ENCODE data around the gene GSS.
"Not testable (repeated sequence)": the region's sequence is repeated elsewhere in the genome, so short reads cannot be mapped to it uniquely, and the experiment has no call there.

GSS gene

GRCh38 chr20:34915131-34915530 is 40.5 kb downstream of the GSS start:
- Histone ChIP-seq H3K27me3 (ENCODE audit: insufficient read depth, low read length) (no peaks in the 10 kb centered on the region), H3K9me3 (ENCODE audit: insufficient read depth, low read depth, low read length) (no peaks in the 10 kb centered on the region), H3K9ac (ENCODE audit: low read depth, low read length) (no peak overlapping the region), H3K4me3 (ENCODE audit: low read length) (no peak overlapping the region), H3K36me3 (ENCODE audit: insufficient read depth, low read depth, low read length) (no peaks in the 10 kb centered on the region), H3K27ac (ENCODE audit: low read length) (no peak overlapping the region), H3K4me1 (ENCODE audit: insufficient read depth, low read length) (no peaks in the 10 kb centered on the region)

DNA sequence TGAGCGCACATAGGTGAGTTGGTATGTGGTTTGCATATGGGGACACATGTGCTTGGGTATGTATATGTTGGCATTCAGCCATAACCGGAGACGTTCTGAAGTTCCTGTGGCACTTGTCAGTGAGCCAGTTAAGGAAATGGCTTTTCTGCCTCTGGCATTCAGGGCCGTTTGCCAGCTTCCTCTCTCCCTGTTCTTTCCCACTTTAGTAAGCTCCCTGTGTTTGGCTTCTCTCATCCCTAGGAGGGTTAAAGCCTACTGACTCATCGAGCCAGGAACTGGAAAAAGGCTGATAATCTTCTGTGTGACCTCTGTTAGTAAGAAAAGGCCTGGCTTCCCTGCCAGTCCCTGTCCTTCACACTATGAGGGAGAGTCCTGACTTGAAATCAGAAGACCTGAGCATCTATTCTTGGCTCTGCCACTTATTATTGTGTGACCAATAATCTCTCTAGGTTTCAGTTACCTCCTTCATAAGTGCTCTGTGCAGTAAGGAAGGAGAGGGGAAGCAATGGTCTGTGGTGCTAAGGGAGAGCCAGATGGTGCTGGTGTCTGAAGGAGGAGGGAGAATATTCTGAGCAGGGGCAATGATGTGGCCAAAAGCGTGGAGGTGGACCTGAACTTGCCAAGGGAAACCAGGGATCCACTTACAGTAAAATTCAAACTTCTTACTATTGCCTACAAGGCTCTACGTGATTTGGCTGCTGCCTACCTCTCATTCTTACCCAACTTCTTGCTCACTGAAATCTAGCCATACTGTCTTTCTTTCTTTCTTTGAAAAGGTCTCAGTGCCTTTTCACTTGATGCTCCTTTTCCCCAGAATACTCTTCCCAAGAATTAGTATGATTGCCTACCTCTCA is 47.8 kb downstream of the GSS start:
- H3K27ac ChIP-seq (ENCODE audit: low read length): no peak overlapping the region

DNA sequence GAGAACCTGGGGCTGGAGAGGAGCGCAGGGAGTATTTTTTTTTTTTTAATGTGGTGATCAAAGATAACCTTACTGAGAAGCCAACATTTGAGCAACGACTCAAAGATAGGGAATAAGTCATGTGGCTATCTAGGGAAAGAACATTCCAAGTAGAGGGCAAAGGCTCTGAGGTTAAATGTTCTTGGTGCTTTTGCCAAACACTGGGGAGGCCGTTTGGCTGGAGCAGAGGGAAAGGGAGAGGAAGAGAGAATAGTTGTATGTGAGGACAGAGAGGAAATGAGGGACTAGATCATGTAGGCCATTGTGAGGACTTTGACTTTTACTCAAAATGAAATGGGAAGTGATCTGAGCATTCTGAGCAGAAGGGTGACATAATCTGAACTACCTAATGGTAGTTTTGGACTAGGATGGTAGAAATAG is 51.4 kb downstream of the GSS start:
- Histone ChIP-seq H3K4me3 (ENCODE audit: low read length) (no peak overlapping the region), H3K36me3 (ENCODE audit: insufficient read depth, low read depth, low read length) (no peaks in the 10 kb centered on the region), H3K27ac (ENCODE audit: low read length) (no peak overlapping the region), H3K9me3 (ENCODE audit: insufficient read depth, low read depth, low read length) (no peaks in the 10 kb centered on the region), H3K9ac (ENCODE audit: low read depth, low read length) (no peak overlapping the region), H3K27me3 (ENCODE audit: insufficient read depth, low read length) (no peaks in the 10 kb centered on the region), H3K4me1 (ENCODE audit: insufficient read depth, low read length) (no peaks in the 10 kb centered on the region)

More for the DNA sequence above, 47.8 kb downstream of the GSS start:
- Histone ChIP-seq H3K9ac (ENCODE audit: low read depth, low read length) (no peak overlapping the region), H3K4me3 (ENCODE audit: low read length) (no peak overlapping the region), H3K4me1 (ENCODE audit: insufficient read depth, low read length) (no peaks in the 10 kb centered on the region), H3K9me3 (ENCODE audit: insufficient read depth, low read depth, low read length) (no peaks in the 10 kb centered on the region), H3K36me3 (ENCODE audit: insufficient read depth, low read depth, low read length) (no peaks in the 10 kb centered on the region), H3K27me3 (ENCODE audit: insufficient read depth, low read length) (no peaks in the 10 kb centered on the region)

- H3K4me1 ChIP-seq (ENCODE audit: insufficient read depth, low read length); H3K9me3 ChIP-seq (ENCODE audit: insufficient read depth, low read depth, low read length); H3K36me3 ChIP-seq (ENCODE audit: insufficient read depth, low read depth, low read length); H3K27me3 ChIP-seq (ENCODE audit: insufficient read depth, low read length); H3K27ac ChIP-seq (ENCODE audit: low read length); H3K4me3 ChIP-seq (ENCODE audit: low read length); H3K9ac ChIP-seq (ENCODE audit: low read depth, low read length): not testable (repeated sequence)
These were observed 56.9 kb downstream of the GSS start for GRCh38 chr20:34898731-34899130.

DNA sequence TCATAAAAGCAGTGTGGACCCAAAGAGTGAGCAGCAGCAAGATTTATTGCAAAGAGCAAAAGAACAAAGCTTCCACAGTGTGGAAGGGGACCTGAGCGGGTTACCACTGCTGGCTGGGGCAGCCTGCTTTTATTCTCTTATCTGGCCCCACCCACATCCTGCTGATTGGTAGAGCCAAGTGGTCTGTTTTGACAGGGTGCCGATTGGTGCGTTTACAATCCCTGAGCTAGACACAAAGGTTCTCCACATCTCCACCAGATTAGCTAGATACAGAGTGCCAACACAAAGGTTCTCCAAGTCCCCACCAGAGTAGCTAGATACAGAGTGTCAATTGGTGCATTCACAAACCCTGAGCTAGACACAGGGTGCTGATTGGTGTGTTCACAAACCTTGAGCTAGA is 57.5 kb downstream of the GSS start:
- not testable (repeated sequence) for H3K36me3 ChIP-seq (ENCODE audit: insufficient read depth, low read depth, low read length); H3K9ac ChIP-seq (ENCODE audit: low read depth, low read length); H3K27ac ChIP-seq (ENCODE audit: low read length); H3K4me1 ChIP-seq (ENCODE audit: insufficient read depth, low read length); H3K4me3 ChIP-seq (ENCODE audit: low read length); H3K9me3 ChIP-seq (ENCODE audit: insufficient read depth, low read depth, low read length); H3K27me3 ChIP-seq (ENCODE audit: insufficient read depth, low read length)

GRCh38 chr20:34896086-34896621 is 59.5 kb downstream of the GSS start:
- no peak overlapping the region for H3K27ac ChIP-seq (ENCODE audit: low read length)
- no peaks in the 10 kb centered on the region for H3K4me1 ChIP-seq (ENCODE audit: insufficient read depth, low read length)
- H3K9me3 ChIP-seq (ENCODE audit: insufficient read depth, low read depth, low read length): no peaks in the 10 kb centered on the region
- H3K27me3 ChIP-seq (ENCODE audit: insufficient read depth, low read length): no peaks in the 10 kb centered on the region
- no peaks in the 10 kb centered on the region for H3K36me3 ChIP-seq (ENCODE audit: insufficient read depth, low read depth, low read length)
- no peak overlapping the region for H3K4me3 ChIP-seq (ENCODE audit: low read length)
- H3K9ac ChIP-seq (ENCODE audit: low read depth, low read length): no peak overlapping the region

DNA sequence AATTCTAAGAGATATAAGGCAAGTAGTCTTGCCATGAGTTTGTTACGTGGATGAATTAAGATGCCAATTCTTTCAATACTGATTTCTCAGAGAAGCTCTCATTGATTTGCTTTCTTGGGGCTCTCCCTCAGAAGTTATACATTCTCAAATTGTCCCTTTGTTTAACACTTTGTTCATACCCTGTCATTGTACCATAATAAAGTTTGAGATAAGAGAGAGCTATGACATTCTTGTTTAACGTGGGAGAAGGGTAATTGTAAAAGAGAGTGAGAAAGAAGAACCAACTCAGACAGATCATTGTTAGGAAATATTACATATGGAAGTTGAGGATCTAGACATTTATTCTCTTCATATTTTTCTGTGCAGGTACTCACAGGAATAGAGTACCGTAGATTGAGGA is 60.1 kb downstream of the GSS start:
- Histone ChIP-seq H3K27ac (ENCODE audit: low read length) (no peak overlapping the region), H3K4me3 (ENCODE audit: low read length) (no peak overlapping the region), H3K27me3 (ENCODE audit: insufficient read depth, low read length) (no peaks in the 10 kb centered on the region), H3K36me3 (ENCODE audit: insufficient read depth, low read depth, low read length) (no peaks in the 10 kb centered on the region), H3K9me3 (ENCODE audit: insufficient read depth, low read depth, low read length) (no peaks in the 10 kb centered on the region), H3K9ac (ENCODE audit: low read depth, low read length) (no peak overlapping the region), H3K4me1 (ENCODE audit: insufficient read depth, low read length) (no peaks in the 10 kb centered on the region)

- Histone ChIP-seq H3K4me1 (ENCODE audit: insufficient read depth, low read length) (no peaks in the 10 kb centered on the region), H3K27me3 (ENCODE audit: insufficient read depth, low read length) (no peaks in the 10 kb centered on the region), H3K9ac (ENCODE audit: low read depth, low read length) (no peak overlapping the region), H3K27ac (ENCODE audit: low read length) (no peak overlapping the region), H3K36me3 (ENCODE audit: insufficient read depth, low read depth, low read length) (no peaks in the 10 kb centered on the region), H3K4me3 (ENCODE audit: low read length) (no peak overlapping the region), H3K9me3 (ENCODE audit: insufficient read depth, low read depth, low read length) (no peaks in the 10 kb centered on the region)
These were observed 60.9 kb downstream of the GSS start for GRCh38 chr20:34894723-34895122.

GRCh38 chr20:34892671-34893070 is 62.9 kb downstream of the GSS start:
- Histone ChIP-seq H3K36me3 (ENCODE audit: insufficient read depth, low read depth, low read length) (no peaks in the 10 kb centered on the region), H3K4me3 (ENCODE audit: low read length) (no peak overlapping the region), H3K9ac (ENCODE audit: low read depth, low read length) (no peak overlapping the region), H3K27ac (ENCODE audit: low read length) (no peak overlapping the region), H3K27me3 (ENCODE audit: insufficient read depth, low read length) (no peaks in the 10 kb centered on the region), H3K9me3 (ENCODE audit: insufficient read depth, low read depth, low read length) (no peaks in the 10 kb centered on the region), H3K4me1 (ENCODE audit: insufficient read depth, low read length) (no peaks in the 10 kb centered on the region)

- no peaks in the 10 kb centered on the region for H3K36me3 ChIP-seq (ENCODE audit: insufficient read depth, low read depth, low read length)
- no peak overlapping the region for H3K27ac ChIP-seq (ENCODE audit: low read length)
- no peak overlapping the region for H3K9ac ChIP-seq (ENCODE audit: low read depth, low read length)
These were observed 64.2 kb downstream of the GSS start for GRCh38 chr20:34891166-34892062.

DNA sequence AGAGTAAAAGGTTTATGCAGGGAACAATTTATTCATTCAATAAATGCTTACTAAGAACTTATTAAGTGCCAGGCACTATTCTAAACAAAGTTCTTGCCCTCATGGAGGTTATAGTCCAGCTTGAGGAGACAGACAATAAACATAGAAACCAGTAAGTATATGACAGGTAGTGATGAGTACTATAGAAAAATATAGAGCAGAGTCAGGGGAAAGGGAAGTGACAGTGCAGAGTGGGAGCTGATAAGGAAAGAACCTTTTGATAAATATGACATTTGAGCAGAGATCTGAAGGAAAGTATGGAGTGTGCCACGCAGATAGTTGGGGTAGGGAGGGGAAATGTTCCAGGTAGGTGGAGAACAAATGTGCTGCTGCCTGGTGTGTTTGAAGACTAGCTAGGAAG is 67.1 kb downstream of the GSS start:
- no peaks in the 10 kb centered on the region for H3K4me1 ChIP-seq (ENCODE audit: insufficient read depth, low read length)
- H3K9ac ChIP-seq (ENCODE audit: low read depth, low read length): no peak overlapping the region
- no peak overlapping the region for H3K27ac ChIP-seq (ENCODE audit: low read length)
- no peak overlapping the region for H3K4me3 ChIP-seq (ENCODE audit: low read length)
- H3K36me3 ChIP-seq (ENCODE audit: insufficient read depth, low read depth, low read length): no peaks in the 10 kb centered on the region; the same call in 1 of the 2 replicates
- H3K9me3 ChIP-seq (ENCODE audit: insufficient read depth, low read depth, low read length): no peaks in the 10 kb centered on the region
- no peaks in the 10 kb centered on the region for H3K27me3 ChIP-seq (ENCODE audit: insufficient read depth, low read length)

More at GRCh38 chr20:34891166-34892062, 64.2 kb downstream of the GSS start:
- H3K27me3 ChIP-seq (ENCODE audit: insufficient read depth, low read length): no peaks in the 10 kb centered on the region
- H3K9me3 ChIP-seq (ENCODE audit: insufficient read depth, low read depth, low read length): no peaks in the 10 kb centered on the region
- no peak overlapping the region for H3K4me3 ChIP-seq (ENCODE audit: low read length)
- no peaks in the 10 kb centered on the region for H3K4me1 ChIP-seq (ENCODE audit: insufficient read depth, low read length)

All from iPS-20b (cell line).